Keratinocyte (primary cell): ENCODE measurements around the gene MTHFR. TPM values are rescaled to one million over a fixed set of nuclear protein-coding genes. Genes with fewer than 3 reads are reported as not detected.

ENCODE experiments used
- DNase-seq: peaks from one replicate; pipeline ENCODE4 v3.0.0-alpha.2; 2011; ENCODE audit warnings: low read depth, missing footprints, low spot score
- FAIRE-seq: peaks from 2 replicates; lab custom pipeline; 2011; peaks lifted over from hg19 to GRCh38; lab: Jason Lieb, UNC
- H2AFZ ChIP-seq: 2 replicates; pipeline ENCODE4 v1.6.0; 2012; ENCODE audit warnings: low read length, control low read depth, inconsistent platforms; ENCODE audit not compliant: control insufficient read depth
- H3K27ac ChIP-seq: 2 replicates; pipeline ENCODE4 v1.5.1; 2011; ENCODE audit warnings: low read length; ENCODE audit not compliant: control insufficient read depth, insufficient read depth
- H3K27me3 ChIP-seq: 3 replicates; pipeline ENCODE4 v1.6.0; 2011; ENCODE audit warnings: low read length; ENCODE audit not compliant: control insufficient read depth, insufficient read depth; ENCODE audit errors: extremely low read depth
- H3K36me3 ChIP-seq, 2 experiments: 2 replicates in 1 of 2; 3 replicates in 1 of 2; pipeline ENCODE4 v1.5.1; 2011; ENCODE audit warnings: low read length in 2 of 2, mild to moderate bottlenecking in 1 of 2; ENCODE audit not compliant: control insufficient read depth in 2 of 2, insufficient read depth in 2 of 2; ENCODE audit errors: extremely low read depth in 1 of 2
- H3K4me1 ChIP-seq: 3 replicates; pipeline ENCODE4 v1.5.1; 2011; ENCODE audit warnings: low read length; ENCODE audit not compliant: control insufficient read depth, insufficient read depth; ENCODE audit errors: extremely low read depth
- H3K4me2 ChIP-seq: 3 replicates; pipeline ENCODE4 v1.6.0; 2011; ENCODE audit warnings: low read depth, low read length; ENCODE audit not compliant: control insufficient read depth, insufficient read depth; ENCODE audit errors: extremely low read depth
- H3K4me3 ChIP-seq, 3 experiments: fragments of 200-600 bp in 1 of 3; sonication (generic) in 1 of 3; 2 replicates in 2 of 3; 3 replicates in 1 of 3; pipeline ENCODE4 v1.5.1; 2011 to 2016; ENCODE audit warnings: low read length in 3 of 3, mild to moderate bottlenecking in 3 of 3, control low read depth in 2 of 3, inconsistent platforms in 1 of 3, low read depth in 1 of 3, mixed read lengths in 1 of 3, mixed run types in 1 of 3, moderate library complexity in 1 of 3; ENCODE audit not compliant: control insufficient read depth in 2 of 3, insufficient read depth in 2 of 3; ENCODE audit errors: extremely low read depth in 1 of 3
- H3K79me2 ChIP-seq: 2 replicates; pipeline ENCODE4 v1.6.0; 2012; ENCODE audit warnings: low read length; ENCODE audit not compliant: control insufficient read depth, insufficient read depth
- H3K9ac ChIP-seq: 3 replicates; pipeline ENCODE4 v1.6.0; 2011; ENCODE audit warnings: low read length; ENCODE audit not compliant: control insufficient read depth, insufficient read depth; ENCODE audit errors: extremely low read depth
- H3K9me1 ChIP-seq: 3 replicates; pipeline ENCODE4 v1.6.0; 2011; ENCODE audit warnings: low read length; ENCODE audit not compliant: control insufficient read depth, insufficient read depth; ENCODE audit errors: extremely low read depth
- H3K9me3 ChIP-seq: 2 replicates; pipeline ENCODE4 v1.5.1; 2012; ENCODE audit warnings: low read depth, low read length; ENCODE audit not compliant: control insufficient read depth
- H4K20me1 ChIP-seq: 3 replicates; pipeline ENCODE4 v1.6.0; 2011; ENCODE audit warnings: low read length; ENCODE audit not compliant: control insufficient read depth, insufficient read depth; ENCODE audit errors: extremely low read depth
- CTCF ChIP-seq, 3 experiments: IDR thresholded peaks in 1 of 3; conservative IDR thresholded peaks in 1 of 3; optimal IDR thresholded peaks in 1 of 3; 2 replicates in 2 of 3; 3 replicates in 1 of 3; pipeline versions ENCODE3 to v1.5.1; 2011; ENCODE audit warnings: low read length in 3 of 3, mild to moderate bottlenecking in 3 of 3, moderate library complexity in 2 of 3, control low read depth in 1 of 3, inconsistent platforms in 1 of 3; ENCODE audit not compliant: insufficient read depth in 2 of 3; ENCODE audit errors: extremely low read depth in 1 of 3
- EZH2 ChIP-seq: IDR thresholded peaks from one replicate; pipeline ENCODE4 v1.6.1; 2012; ENCODE audit warnings: inconsistent platforms, mild to moderate bottlenecking, low read length, moderate library complexity
- dilution Hi-C: fragments of 300-500 bp; cut with MboI; formaldehyde crosslinking; loops from one replicate; pipeline ENCODE4 v1.7.0; 2020; ENCODE audit warnings: low sequenced_read_pairs; ENCODE audit not compliant: extremely low pct_ligation_motif_present
- polyA plus RNA-seq, 5 experiments: library from polyadenylated mRNA; depleted of rRNA in 3 of 5; stranded (reverse) in 3 of 5; stranded (forward) in 1 of 5; unstranded in 1 of 5; fragments of >200 nt; gene quantifications; 1 replicate in 1 of 5; 2 replicates in 3 of 5; 3 replicates in 1 of 5; pipeline versions ENCODE4 v1.2.1 to v1.2.3, GENCODE V29; 2011 to 2012; ENCODE audit warnings: missing spikeins in 2 of 5, low read depth in 1 of 5, low replicate concordance in 1 of 5

The MTHFR gene
- polyA plus RNA-seq, 1 donor (not counting 4 experiments of a cell fraction or from before 2014, with no cell fraction given), result 5.2 TPM

GRCh38 chr1:11759791-11760190 is 46.0 kb downstream of the MTHFR start:
- H3K9ac ChIP-seq, result no peak overlapping the region
- no peak for FAIRE-seq
- H3K27ac ChIP-seq, result no peak overlapping the region
- no peaks in the 10 kb centered on the region for H3K9me1 ChIP-seq
- H3K36me3 ChIP-seq, result no peaks in the 10 kb centered on the region
- no peak overlapping the region for H3K4me2 ChIP-seq
- no peak for DNase-seq
- H3K9me3 ChIP-seq, result no peaks in the 10 kb centered on the region
- H3K27me3 ChIP-seq, result peaks cover 9% of the 10 kb centered on the region
- no peaks in the 10 kb centered on the region for H3K4me1 ChIP-seq
- TF ChIP-seq EZH2 (no peak), CTCF (optimal IDR thresholded peaks at IDR 0.05 in 1 of 3, IDR thresholded peaks at IDR 0.05 in 1 of 3, conservative IDR thresholded peaks at IDR 0.05 in 1 of 3; ENCODE audit: extremely low read depth in 1 of 3, insufficient read depth in 2 of 3, low read length in 3 of 3) (no peak)
- dilution Hi-C loops, result no loop called here
- H3K4me3 ChIP-seq, result no peak overlapping the region
- H4K20me1 ChIP-seq, result no peaks in the 10 kb centered on the region
- no peaks in the 10 kb centered on the region for H3K79me2 ChIP-seq
- no peak overlapping the region for H2AFZ ChIP-seq

GRCh38 chr1:11757047-11757446 is 48.7 kb downstream of the MTHFR start:
- no peak overlapping the region for H3K9ac ChIP-seq
- no peaks in the 10 kb centered on the region for H3K36me3 ChIP-seq
- TF ChIP-seq EZH2 (no peak), CTCF (optimal IDR thresholded peaks at IDR 0.05 in 1 of 3, IDR thresholded peaks at IDR 0.05 in 1 of 3, conservative IDR thresholded peaks at IDR 0.05 in 1 of 3; ENCODE audit: extremely low read depth in 1 of 3, insufficient read depth in 2 of 3, low read length in 3 of 3) (no peak)
- H3K4me3 ChIP-seq, result no peak overlapping the region
- DNase-seq (no peak), FAIRE-seq (no peak)
- no peaks in the 10 kb centered on the region for H3K9me1 ChIP-seq
- H3K4me1 ChIP-seq, result no peaks in the 10 kb centered on the region
- no peaks in the 10 kb centered on the region for H4K20me1 ChIP-seq
- H3K79me2 ChIP-seq, result no peaks in the 10 kb centered on the region
- no peak overlapping the region for H2AFZ ChIP-seq
- no peaks in the 10 kb centered on the region for H3K9me3 ChIP-seq
- peaks cover 6% of the 10 kb centered on the region for H3K27me3 ChIP-seq
- dilution Hi-C loops, result no loop called here
- no peak overlapping the region for H3K27ac ChIP-seq
- no peak overlapping the region for H3K4me2 ChIP-seq
